ENCODE measurements around the gene SEPHS2.
A peak's percentile ranks its signal among the peaks of the same experiment; 100 is the strongest.

Gene SEPHS2

GRCh38 chr16:30428055-30428454, 17.6 kb downstream of the SEPHS2 start:
- DNase-seq: no peak

GRCh38 chr16:30421010-30421409, 24.7 kb downstream of the SEPHS2 start:
- no peak for DNase-seq

GRCh38 chr16:30418350-30419181, 27.1 kb downstream of the SEPHS2 start:
- DNase-seq: no peak

- peak; percentile 95 for DNase-seq
Measured at GRCh38 chr16:30417529-30418349, 27.9 kb downstream of the SEPHS2 start.

GRCh38 chr16:30416624-30417528, 28.8 kb downstream of the SEPHS2 start:
- DNase-seq: no peak

GRCh38 chr16:30416047-30416603, 29.5 kb downstream of the SEPHS2 start:
- no peak for DNase-seq

GRCh38 chr16:30414159-30414558, 31.5 kb downstream of the SEPHS2 start:
- DNase-seq: no peak

GRCh38 chr16:30413112-30413806, 32.4 kb downstream of the SEPHS2 start:
- DNase-seq: no peak

GRCh38 chr16:30409125-30410060, 36.3 kb downstream of the SEPHS2 start:
- peak; percentile 98 for DNase-seq

- no peak for DNase-seq
Measured at GRCh38 chr16:30407804-30408534, 37.7 kb downstream of the SEPHS2 start.

GRCh38 chr16:30407102-30407803, 38.4 kb downstream of the SEPHS2 start, which contains the start of gene ZNF771:
Gene ZNF771 (plus strand): TSS chr16:30407606. CDS start chr16:30408054, 448 bp downstream.
- DNase-seq: peak; percentile 97

- no peak for DNase-seq
Measured at GRCh38 chr16:30406795-30407101, 38.9 kb downstream of the SEPHS2 start.

- no peak for DNase-seq
Measured at GRCh38 chr16:30401768-30402425, 43.8 kb downstream of the SEPHS2 start.

GRCh38 chr16:30399435-30400186, 46.1 kb downstream of the SEPHS2 start:
- no peak for DNase-seq

GRCh38 chr16:30398661-30399434, 46.8 kb downstream of the SEPHS2 start:
- no peak for DNase-seq

- DNase-seq: no peak
Measured at GRCh38 chr16:30397776-30398660, 47.7 kb downstream of the SEPHS2 start.

Data from activated effector memory CD4-positive, alpha-beta T cell treated with anti-CD3 and anti-CD28 coated beads, Interleukin-2, amount 50 U/mL, for 16 hours (primary cell).